NB4 (cell line): ENCODE results near the gene THOC6.

ENCODE experiments used
- DNase-seq: peaks from one replicate; pipeline ENCODE4 v3.0.0; 2010; ENCODE audit warnings: low read depth
- H3K4me3 ChIP-seq: one replicate; pipeline ENCODE4 v1.5.1; 2011; ENCODE audit warnings: mild to moderate bottlenecking, low read depth, low read length, moderate library complexity
- CTCF ChIP-seq: IDR thresholded peaks from one replicate; pipeline ENCODE4 v1.5.1; 2012; ENCODE audit warnings: low read depth, low read length
- MAX ChIP-seq: IDR thresholded peaks from 2 replicates; pipeline ENCODE4 v1.6.1; 2011; ENCODE audit warnings: low read depth, low read length
- MYC ChIP-seq: IDR thresholded peaks from 2 replicates; pipeline ENCODE4 v1.6.1; 2011; ENCODE audit warnings: low read depth, low read length
- POLR2A ChIP-seq: IDR thresholded peaks from 2 replicates; pipeline ENCODE4 v1.6.1; 2011; ENCODE audit warnings: mild to moderate bottlenecking; ENCODE audit not compliant: insufficient read length; ENCODE audit errors: extremely low read depth

Gene THOC6

GRCh38 chr16:3027983-3028715 lies 4.3 kb downstream of the THOC6 start:
- DNase-seq, result peak; percentile 86
- no peak overlapping the region for H3K4me3 ChIP-seq
- TF ChIP-seq POLR2A, result no peak
- no peak for TF ChIP-seq MYC
- TF ChIP-seq CTCF, result peak; percentile 68
- TF ChIP-seq MAX, result peak; percentile 43; the same call in 1 of the 2 replicates

- H3K4me3 ChIP-seq, result no peak overlapping the region
- TF ChIP-seq POLR2A, result no peak
- TF ChIP-seq MYC, result no peak
- TF ChIP-seq MAX, result no peak
- TF ChIP-seq CTCF, result no peak
- no peak for DNase-seq
Observed at GRCh38 chr16:3028716-3029319, 5.0 kb downstream of the THOC6 start.

- DNase-seq, result peak; percentile 56
- TF ChIP-seq MAX (0 out of 2 replicates have a peak, but pooled peaks have one; percentile 19), MYC (no peak)
- no peak overlapping the region for H3K4me3 ChIP-seq
Observed at GRCh38 chr16:3029491-3030221, 5.8 kb downstream of the THOC6 start.

GRCh38 chr16:3030222-3031212 lies 6.7 kb downstream of the THOC6 start:
- no peak overlapping the region for H3K4me3 ChIP-seq
- DNase-seq, result no peak
- no peak for TF ChIP-seq POLR2A
- no peak for TF ChIP-seq CTCF
- TF ChIP-seq MYC, result no peak
- no peak for TF ChIP-seq MAX

GRCh38 chr16:3032624-3033023 lies 8.8 kb downstream of the THOC6 start:
- no peak for DNase-seq

More at GRCh38 chr16:3032624-3033023, 8.8 kb downstream of the THOC6 start:
- no peak overlapping the region for H3K4me3 ChIP-seq
- TF ChIP-seq MYC, result no peak
- TF ChIP-seq CTCF, result no peak
- TF ChIP-seq MAX, result no peak
- TF ChIP-seq POLR2A, result no peak
